Peyer's patch (tissue), 4 donors: Measurements from ENCODE around the gene CGNL1.

Experiments used
- CTCF ChIP-seq, 6 experiments: fragments of 450-650 bp in 4 of 6; fragments of 200-600 bp in 2 of 6; sonication (generic) in 1 of 6; IDR thresholded peaks; one replicate each; pipeline ENCODE4 v1.5.1; 2017 to 2019; ENCODE audit warnings: antibody characterized with exemption in 6 of 6, mild to moderate bottlenecking in 3 of 6, moderate library complexity in 1 of 6
- POLR2A ChIP-seq, 2 donors: fragments of 450-650 bp; IDR thresholded peaks; one replicate each; pipeline ENCODE4 v1.5.1; 2017; ENCODE audit warnings: antibody characterized with exemption in 2 of 2, mild to moderate bottlenecking in 2 of 2, moderate library complexity in 2 of 2

- TF ChIP-seq CTCF (IDR thresholded peaks at IDR 0.05) (no peak), POLR2A (IDR thresholded peaks at IDR 0.05) (no peak)
Observed at GRCh38 chr15:57566834-57567233, 190.5 kb downstream of the CGNL1 start.
